MM.1S (cell line): ENCODE data around the gene KCNQ5.

Experiments
- DNase-seq: peaks from one replicate; pipeline ENCODE4 v3.0.0-alpha.2; 2015
- H2AFZ ChIP-seq: fragments of 300-600 bp; sonication (generic); 2 replicates; pipeline ENCODE4 v1.6.0; 2016; ENCODE audit warnings: antibody characterized with exemption, low read length
- H3F3A ChIP-seq: fragments of 300-600 bp; sonication (generic); 2 replicates; pipeline ENCODE4 v1.6.1; 2016; ENCODE audit warnings: mild to moderate bottlenecking, antibody characterized with exemption, low read length, moderate library complexity, mixed read lengths; ENCODE audit not compliant: insufficient read depth
- H3K27ac ChIP-seq: fragments of 300-600 bp; sonication (generic); 2 replicates; pipeline ENCODE4 v1.5.1; 2016; ENCODE audit warnings: mild to moderate bottlenecking, low read length
- H3K27me3 ChIP-seq: fragments of 300-600 bp; sonication (generic); replicated peaks from 2 replicates; pipeline ENCODE4 v1.6.0; 2016; ENCODE audit warnings: low read length; ENCODE audit not compliant: insufficient read depth
- H3K36me3 ChIP-seq: fragments of 300-600 bp; sonication (generic); replicated peaks from 2 replicates; pipeline ENCODE4 v1.6.1; 2016; ENCODE audit warnings: mild to moderate bottlenecking, low read length, mixed read lengths; ENCODE audit not compliant: insufficient read depth
- H3K4me1 ChIP-seq: fragments of 300-600 bp; sonication (generic); 2 replicates; pipeline ENCODE4 v1.6.1; 2016; ENCODE audit warnings: low read length, mixed read lengths
- H3K4me2 ChIP-seq: fragments of 300-600 bp; sonication (generic); 2 replicates; pipeline ENCODE4 v1.6.0; 2016; ENCODE audit warnings: low read depth, low read length
- H3K4me3 ChIP-seq: fragments of 300-600 bp; sonication (generic); 2 replicates; pipeline ENCODE4 v1.5.1; 2016; ENCODE audit warnings: low read length, mixed read lengths
- H3K79me2 ChIP-seq: fragments of 300-600 bp; sonication (generic); 2 replicates; pipeline ENCODE4 v1.6.1; 2016; ENCODE audit warnings: mixed run types, low read length, mixed read lengths
- H3K9ac ChIP-seq: fragments of 300-600 bp; sonication (generic); 2 replicates; pipeline ENCODE4 v1.6.1; 2016; ENCODE audit warnings: low read length, mixed read lengths
- H3K9me2 ChIP-seq: fragments of 300-600 bp; sonication (generic); replicated peaks from 2 replicates; pipeline ENCODE4 v1.6.1; 2016; ENCODE audit warnings: mild to moderate bottlenecking, low read length, mixed read lengths; ENCODE audit not compliant: insufficient read depth
- H3K9me3 ChIP-seq: fragments of 300-600 bp; sonication (generic); replicated peaks from 2 replicates; pipeline ENCODE4 v1.6.1; 2016; ENCODE audit warnings: mild to moderate bottlenecking, low read length, mixed read lengths; ENCODE audit not compliant: insufficient read depth
- H4K20me1 ChIP-seq: fragments of 300-600 bp; sonication (generic); 2 replicates; pipeline ENCODE4 v1.6.1; 2016; ENCODE audit warnings: mild to moderate bottlenecking, low read length, moderate library complexity, mixed read lengths; ENCODE audit not compliant: insufficient read depth
- CTCF ChIP-seq: fragments of 300-600 bp; sonication (generic); IDR thresholded peaks from 2 replicates; pipeline ENCODE4 v1.5.1; 2016; ENCODE audit warnings: antibody characterized with exemption, low read length, mixed read lengths
- EZH2 ChIP-seq: fragments of 300-600 bp; sonication (generic); optimal IDR thresholded peaks from 2 replicates; pipeline ENCODE3; 2017; ENCODE audit warnings: low read depth, mild to moderate bottlenecking, antibody characterized with exemption, low read length, mixed read lengths
- EZH2phosphoT487 ChIP-seq: fragments of 300-600 bp; sonication (generic); IDR thresholded peaks from 2 replicates; pipeline ENCODE4 v1.6.1; 2018; ENCODE audit warnings: antibody characterized with exemption, low read length

The KCNQ5 gene

GRCh38 chr6:73169633-73170032 lies 547.8 kb downstream of the KCNQ5 start:
- Histone ChIP-seq H3K27ac (no peak overlapping the region), H2AFZ (no peak overlapping the region), H4K20me1 (no peaks in the 10 kb centered on the region), H3K27me3 (no peaks in the 10 kb centered on the region), H3K9me3 (no peaks in the 10 kb centered on the region), H3K36me3 (no peaks in the 10 kb centered on the region), H3K4me3 (no peak overlapping the region), H3K4me2 (no peak overlapping the region), H3K9ac (no peak overlapping the region), H3F3A (no peaks in the 10 kb centered on the region), H3K79me2 (no peaks in the 10 kb centered on the region), H3K9me2 (no peaks in the 10 kb centered on the region), H3K4me1 (peaks cover 5% of the 10 kb centered on the region; the same call in 1 of the 2 replicates)
- no peak for TF ChIP-seq EZH2
- DNase-seq, result no peak

- no peak overlapping the region for H3K4me3 ChIP-seq
- no peak overlapping the region for H3K9ac ChIP-seq
- TF ChIP-seq EZH2phosphoT487, result no peak
- H3K9me2 ChIP-seq, result no peaks in the 10 kb centered on the region
- no peak overlapping the region for H2AFZ ChIP-seq
- no peaks in the 10 kb centered on the region for H3F3A ChIP-seq
- H4K20me1 ChIP-seq, result no peaks in the 10 kb centered on the region
- no peaks in the 10 kb centered on the region for H3K27me3 ChIP-seq
- no peak for DNase-seq
- no peak overlapping the region for H3K4me2 ChIP-seq
- H3K36me3 ChIP-seq, result no peaks in the 10 kb centered on the region
- H3K27ac ChIP-seq, result no peak overlapping the region
- peaks cover 5% of the 10 kb centered on the region; the same call in 1 of the 2 replicates for H3K4me1 ChIP-seq
- no peaks in the 10 kb centered on the region for H3K79me2 ChIP-seq
- H3K9me3 ChIP-seq, result no peaks in the 10 kb centered on the region
Measured at GRCh38 chr6:73174646-73175045, 552.8 kb downstream of the KCNQ5 start.

- Histone ChIP-seq H3F3A (no peaks in the 10 kb centered on the region), H3K9me3 (no peaks in the 10 kb centered on the region), H3K4me1 (peaks cover 13% of the 10 kb centered on the region), H2AFZ (no peak overlapping the region), H3K9me2 (no peaks in the 10 kb centered on the region), H3K36me3 (no peaks in the 10 kb centered on the region), H3K79me2 (no peaks in the 10 kb centered on the region), H3K4me3 (no peak overlapping the region), H3K27ac (no peak overlapping the region), H4K20me1 (no peaks in the 10 kb centered on the region), H3K27me3 (no peaks in the 10 kb centered on the region), H3K9ac (no peak overlapping the region), H3K4me2 (no peak overlapping the region)
- no peak for DNase-seq
- no peak for TF ChIP-seq EZH2phosphoT487
- TF ChIP-seq CTCF, result no peak
Measured at GRCh38 chr6:73176057-73176456, 554.2 kb downstream of the KCNQ5 start.

GRCh38 chr6:73177221-73177944 lies 555.5 kb downstream of the KCNQ5 start:
- no peak overlapping the region for H3K4me3 ChIP-seq
- no peak for DNase-seq
- no peaks in the 10 kb centered on the region for H3F3A ChIP-seq
- H2AFZ ChIP-seq, result no peak overlapping the region
- H3K9me3 ChIP-seq, result no peaks in the 10 kb centered on the region
- H4K20me1 ChIP-seq, result no peaks in the 10 kb centered on the region
- H3K9me2 ChIP-seq, result no peaks in the 10 kb centered on the region
- no peaks in the 10 kb centered on the region for H3K36me3 ChIP-seq
- TF ChIP-seq CTCF (no peak), EZH2 (no peak)
- H3K27ac ChIP-seq, result no peak overlapping the region
- H3K27me3 ChIP-seq, result no peaks in the 10 kb centered on the region
- no peak overlapping the region for H3K9ac ChIP-seq
- no peaks in the 10 kb centered on the region for H3K79me2 ChIP-seq
- H3K4me2 ChIP-seq, result no peak overlapping the region
- peaks cover 10% of the 10 kb centered on the region for H3K4me1 ChIP-seq
